Measurements from ENCODE around the gene ZNF469.

Gene ZNF469

DNA sequence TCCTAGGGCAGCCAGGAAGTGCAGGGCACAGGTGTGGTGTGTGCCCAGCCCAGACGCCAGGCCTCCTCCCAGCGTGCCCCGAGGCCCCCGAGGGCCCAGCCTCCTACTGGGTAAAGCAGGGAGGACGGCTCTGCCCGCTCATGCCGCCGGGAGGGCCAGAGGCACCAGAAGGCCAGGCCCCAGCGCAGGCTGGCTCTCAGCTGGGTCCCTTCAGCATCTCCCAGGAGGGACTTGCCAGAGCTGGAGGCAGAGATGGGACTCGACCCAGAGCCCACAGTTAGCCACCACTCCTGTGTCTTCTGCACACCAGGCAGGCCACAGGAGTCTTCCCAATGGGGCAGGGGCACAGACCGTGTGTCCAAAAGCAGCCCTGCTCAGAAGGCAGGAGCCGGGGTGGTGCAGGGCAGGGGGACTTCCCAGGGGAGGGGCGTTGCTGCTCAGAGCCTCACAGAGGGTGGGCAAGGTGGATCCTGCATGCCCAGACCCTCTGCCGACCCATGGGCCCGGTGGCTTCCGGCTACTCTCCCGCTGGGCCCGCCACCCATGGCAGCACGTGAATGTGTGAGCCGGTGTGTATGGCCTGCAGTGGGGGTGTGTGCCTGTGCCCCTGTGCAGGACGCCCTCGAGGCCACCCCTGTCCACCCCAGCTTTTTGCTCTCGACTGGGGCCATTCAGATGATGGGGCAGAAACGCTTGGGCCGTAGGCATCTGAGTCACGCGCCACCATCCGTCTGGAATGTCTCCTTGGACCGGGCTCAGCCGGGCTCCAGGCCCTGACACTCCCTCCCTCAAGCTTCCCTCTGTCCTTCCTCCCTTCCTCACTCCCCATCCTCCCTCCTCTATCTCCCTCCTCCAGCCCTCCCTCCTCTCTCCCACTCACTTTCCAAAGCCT lies 5.7 kb upstream of the ZNF469 start:
- no peak for DNase-seq (ENCODE audit: low read depth in 2 of 2)

DNA sequence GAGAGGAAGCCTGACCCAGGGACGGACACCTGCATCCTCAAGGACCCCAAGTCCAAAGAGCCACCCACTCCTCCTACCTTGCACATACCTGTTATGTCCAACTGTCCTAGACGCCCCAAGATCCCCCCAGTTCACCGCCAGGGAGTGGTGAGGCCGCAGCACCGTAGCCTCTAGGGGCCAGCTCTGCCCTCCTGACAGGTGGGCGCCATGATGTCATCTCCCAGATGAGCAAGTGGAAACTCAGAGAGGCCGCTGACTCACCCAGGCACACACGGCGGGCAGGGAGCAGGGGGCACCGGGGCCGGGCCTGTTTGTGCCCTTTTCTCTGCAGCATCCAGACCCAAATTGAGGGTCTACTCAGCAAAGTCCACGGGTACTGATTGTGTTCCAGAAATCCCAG lies 4.8 kb upstream of the ZNF469 start:
- no peak for DNase-seq (ENCODE audit: low read depth in 2 of 2)

DNA sequence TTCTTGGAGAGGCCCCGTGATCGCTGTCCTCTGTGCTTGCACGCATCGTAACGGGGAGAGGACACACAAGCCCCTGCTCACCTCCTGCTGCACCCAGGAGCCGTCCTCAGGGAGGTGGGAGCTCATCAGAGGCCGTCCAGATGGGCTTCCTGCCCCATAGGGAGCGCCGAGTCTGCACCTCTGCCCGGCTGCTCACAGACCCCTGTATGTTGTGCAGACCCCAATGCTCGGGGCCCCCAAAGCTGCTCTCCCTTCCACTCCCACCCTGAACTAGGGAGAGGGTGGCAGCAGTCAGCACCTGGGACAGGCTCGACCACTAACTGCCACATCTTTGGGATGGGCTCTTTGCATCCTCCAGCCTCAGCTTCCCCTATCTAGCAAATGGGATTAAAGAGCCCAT lies 4.4 kb upstream of the ZNF469 start:
- DNase-seq (ENCODE audit: low read depth in 2 of 2), result no peak

DNA sequence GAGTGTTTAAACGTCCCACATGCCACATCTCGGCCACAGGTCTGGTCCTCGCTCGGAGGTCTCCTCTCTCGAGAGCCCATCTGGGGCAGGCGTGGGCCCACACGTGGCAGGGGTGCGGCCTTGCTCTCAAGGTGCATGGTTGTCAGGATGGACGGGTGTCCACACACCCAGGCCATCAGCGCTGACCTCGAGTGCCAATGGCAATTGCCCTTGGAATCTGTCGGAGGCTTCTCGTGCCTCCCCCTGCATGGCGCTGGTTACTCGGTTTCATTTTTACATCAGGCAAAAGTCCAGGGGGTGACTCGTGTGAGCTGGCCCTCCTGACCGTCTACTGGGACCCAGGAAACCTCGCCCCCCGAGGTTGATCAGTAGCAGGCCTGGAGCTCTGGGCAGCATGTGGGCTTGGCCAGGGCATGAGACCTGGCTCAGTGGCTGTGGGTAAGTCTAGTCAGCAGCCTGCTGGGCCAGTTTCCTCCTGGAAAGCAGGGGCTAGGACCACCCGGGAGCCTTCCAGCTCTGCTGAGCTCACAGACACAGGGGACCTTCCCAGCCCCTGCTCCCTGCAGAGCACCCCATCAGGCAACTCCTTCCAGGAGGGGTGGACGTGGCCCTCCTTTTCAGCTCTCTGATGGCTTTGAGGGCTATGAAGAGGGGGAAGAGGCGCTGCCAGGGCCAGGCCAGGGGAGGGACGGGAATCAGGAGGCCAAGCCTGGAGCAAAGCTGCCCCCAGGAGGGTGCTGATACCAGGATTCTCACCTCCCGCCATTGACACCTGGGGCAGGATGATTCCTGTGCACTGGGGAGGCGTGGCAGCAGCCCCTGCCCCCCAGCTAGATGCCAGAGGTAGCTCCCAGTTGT lies 3.7 kb upstream of the ZNF469 start:
- no peak for DNase-seq (ENCODE audit: low read depth in 2 of 2)

DNA sequence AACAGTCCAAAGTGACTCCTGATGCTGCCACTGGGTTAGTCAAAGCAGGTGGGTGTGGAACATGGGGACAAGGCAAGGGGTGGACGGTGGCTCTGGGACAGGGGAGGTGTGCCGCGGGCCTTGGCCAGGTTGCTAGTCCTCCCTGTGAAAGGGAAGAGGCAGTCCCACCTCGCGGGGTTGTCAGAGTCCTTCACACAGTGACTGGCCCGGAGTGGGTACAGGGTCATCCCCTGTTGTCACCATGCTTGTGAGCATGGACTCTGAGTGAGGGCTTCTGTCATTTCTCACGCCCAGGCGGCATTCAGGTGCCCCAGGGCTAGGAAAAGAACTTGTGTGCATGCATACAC lies 3.1 kb upstream of the ZNF469 start:
- no peak for DNase-seq (ENCODE audit: low read depth in 2 of 2)

DNA sequence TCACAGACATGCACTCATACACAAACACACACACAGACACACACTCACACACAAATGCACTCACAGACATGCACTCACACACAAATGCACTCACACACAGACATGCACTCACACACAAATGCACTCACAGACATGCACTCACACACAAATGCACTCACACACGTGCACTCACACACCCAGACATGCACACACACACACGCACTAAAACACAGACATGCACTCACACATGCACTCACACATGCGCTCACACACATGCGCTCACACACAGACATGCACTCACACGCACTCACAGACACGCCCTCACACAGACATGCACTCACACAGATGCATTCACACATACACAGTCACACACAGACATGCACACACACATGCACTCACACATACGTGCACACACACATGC lies 2.7 kb upstream of the ZNF469 start:
- no peak for DNase-seq (ENCODE audit: low read depth in 2 of 2)

DNA sequence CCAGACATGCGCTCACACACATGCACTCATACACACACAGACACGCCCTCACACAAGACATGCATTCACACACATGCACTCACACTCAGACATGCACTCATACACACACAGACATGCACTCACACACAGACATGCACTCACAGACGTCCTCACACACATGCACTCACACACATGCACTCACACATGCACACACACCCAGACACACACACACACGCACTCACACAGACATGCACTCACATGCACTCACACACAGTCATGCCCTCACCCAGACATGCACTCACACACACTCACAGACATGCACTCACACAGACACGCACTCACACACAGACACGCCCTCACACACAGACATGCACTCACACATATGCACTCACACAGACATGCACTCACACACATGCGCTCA lies 2.1 kb upstream of the ZNF469 start:
- no peak for DNase-seq (ENCODE audit: low read depth in 2 of 2)

DNA sequence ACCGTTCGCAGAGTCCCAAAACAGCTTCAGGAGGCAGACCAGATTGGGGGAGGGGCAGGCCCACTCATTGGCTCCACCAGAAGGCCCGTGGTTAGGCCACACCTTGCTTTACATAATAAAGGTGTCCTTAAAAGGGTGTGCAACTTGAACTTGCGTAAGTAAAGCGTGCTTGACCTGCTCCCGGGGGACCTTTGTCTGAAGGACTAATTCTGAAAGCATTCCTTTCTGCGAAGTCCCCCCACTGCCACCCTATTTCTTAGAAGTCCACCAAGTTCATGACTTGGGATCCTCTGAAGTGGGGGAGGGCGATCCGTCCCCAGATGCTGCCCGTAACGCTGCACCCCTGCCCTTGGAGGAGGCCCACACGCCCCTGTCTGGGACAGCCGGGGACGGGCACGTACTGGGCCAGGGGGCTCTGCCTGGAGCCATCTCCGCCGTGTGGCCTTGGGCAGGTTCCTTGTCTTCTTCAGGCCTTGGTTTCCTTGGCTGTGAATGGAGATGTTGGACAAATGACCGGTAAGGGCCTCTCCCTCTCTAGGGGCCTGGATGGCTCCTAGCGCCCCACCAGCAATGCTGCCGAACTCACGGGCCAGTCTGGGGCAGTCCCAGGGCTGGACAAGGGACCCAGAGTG lies 823 bp upstream of the ZNF469 start:
- DNase-seq (ENCODE audit: low read depth in 2 of 2), result no peak

DNA sequence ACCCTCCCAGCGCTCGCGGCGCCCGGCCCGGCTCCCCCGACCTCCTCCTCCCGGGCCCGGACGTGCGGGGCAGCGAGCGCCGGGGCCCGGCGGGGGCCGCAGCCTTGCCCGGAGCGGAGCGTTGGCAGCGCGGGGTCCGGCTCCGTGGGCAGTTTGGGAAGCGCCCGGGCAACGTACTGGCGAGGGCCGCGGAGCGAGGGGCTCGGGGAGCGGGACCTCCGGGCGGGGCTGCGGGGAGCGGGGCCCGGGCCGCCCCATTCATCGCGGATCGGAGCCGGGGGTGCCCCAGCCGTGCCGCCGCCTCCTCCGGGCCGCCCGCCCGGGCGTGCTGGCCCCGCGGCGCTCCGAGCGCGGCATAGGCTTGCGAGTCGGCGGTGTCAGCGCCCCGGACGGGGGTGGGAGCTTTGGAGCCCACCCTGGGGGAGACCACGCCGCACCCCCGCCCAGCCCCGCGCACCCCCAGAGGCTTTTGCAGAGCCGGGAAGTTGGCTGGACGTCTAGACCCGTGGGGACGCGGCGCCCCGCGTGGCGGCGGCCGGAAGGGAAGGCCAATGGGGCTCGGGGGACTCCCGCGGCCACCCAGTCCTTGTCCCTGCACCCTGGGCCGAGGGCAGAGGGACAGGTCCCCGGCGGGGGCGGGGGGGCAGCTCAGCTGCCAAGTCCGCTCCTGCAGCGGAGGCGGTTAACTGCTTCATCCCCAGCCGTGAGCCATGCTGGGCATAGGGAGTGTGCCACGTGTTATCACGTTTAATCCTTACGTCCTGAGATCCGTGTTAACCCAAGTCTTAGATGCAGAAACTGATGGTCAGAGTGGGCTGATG lies 852 bp downstream of the ZNF469 start:
- DNase-seq (ENCODE audit: low read depth in 2 of 2), result no peak

DNA sequence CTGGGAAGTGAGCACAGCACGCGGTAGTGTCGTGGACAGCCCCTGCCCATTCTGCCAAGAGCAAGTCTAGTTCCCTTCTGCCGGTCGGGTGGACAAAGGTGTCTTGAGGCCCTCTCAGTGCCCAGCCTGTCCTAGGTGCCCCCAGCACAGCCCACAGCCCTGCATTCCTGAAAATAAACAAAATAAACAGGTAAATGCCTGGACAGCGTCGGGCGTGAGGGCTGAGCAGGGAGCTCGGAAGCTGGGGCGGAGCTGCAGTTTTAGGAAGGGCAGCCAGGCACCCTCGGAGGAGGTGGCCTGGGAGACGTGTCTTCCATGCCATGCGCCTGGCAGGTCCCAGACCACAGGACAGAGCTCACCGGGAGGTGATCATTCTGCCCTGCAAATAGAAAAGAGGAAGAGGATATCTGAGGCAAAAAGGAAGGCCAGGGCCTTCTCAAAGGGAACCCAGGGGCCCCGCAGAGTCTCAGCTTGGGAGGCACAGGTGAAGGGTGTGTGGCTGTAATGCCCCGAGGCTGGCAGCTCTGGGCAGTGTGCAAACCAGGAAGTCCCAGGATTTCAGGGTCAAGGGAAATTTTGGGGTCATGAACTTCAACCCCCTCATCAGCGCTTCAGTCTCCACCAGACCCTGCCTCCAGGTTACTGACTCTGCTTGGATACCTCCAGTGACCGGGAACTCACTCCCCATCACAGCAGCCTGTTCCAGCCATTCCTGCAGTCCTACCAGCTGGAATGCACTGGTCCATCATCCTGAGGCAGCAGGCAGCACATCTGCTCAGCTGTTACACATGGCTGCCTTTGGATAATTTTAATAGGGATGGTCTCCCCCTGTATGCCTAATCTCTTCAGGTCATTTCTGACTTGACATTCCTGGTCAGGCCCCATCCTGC lies 1.7 kb downstream of the ZNF469 start:
- DNase-seq (ENCODE audit: low read depth in 2 of 2), result no peak

DNA sequence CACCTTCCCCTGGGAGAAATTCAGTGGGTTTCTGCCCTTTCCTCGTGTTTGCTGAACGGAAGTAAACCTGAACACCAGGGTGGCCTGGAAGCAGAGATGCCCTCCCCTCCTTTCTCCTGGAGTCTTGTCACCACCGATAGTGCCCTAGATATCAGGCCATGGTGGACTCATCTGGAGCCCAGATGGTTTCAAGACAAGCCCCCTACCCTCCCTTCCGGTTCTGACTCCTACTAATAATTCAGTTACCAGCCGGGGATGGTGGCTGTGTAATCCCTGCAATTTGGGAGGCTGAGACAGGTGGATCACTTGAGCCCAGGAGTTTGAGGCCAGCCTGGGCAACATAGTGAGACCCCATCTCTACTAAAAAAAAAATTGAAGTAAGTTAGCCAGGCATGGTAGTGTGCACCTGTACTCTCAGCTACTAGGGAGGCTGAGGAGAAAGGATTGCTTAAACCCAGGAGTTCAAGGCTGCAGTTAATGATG lies 2.4 kb downstream of the ZNF469 start:
- DNase-seq (ENCODE audit: low read depth in 2 of 2), result no peak

DNA sequence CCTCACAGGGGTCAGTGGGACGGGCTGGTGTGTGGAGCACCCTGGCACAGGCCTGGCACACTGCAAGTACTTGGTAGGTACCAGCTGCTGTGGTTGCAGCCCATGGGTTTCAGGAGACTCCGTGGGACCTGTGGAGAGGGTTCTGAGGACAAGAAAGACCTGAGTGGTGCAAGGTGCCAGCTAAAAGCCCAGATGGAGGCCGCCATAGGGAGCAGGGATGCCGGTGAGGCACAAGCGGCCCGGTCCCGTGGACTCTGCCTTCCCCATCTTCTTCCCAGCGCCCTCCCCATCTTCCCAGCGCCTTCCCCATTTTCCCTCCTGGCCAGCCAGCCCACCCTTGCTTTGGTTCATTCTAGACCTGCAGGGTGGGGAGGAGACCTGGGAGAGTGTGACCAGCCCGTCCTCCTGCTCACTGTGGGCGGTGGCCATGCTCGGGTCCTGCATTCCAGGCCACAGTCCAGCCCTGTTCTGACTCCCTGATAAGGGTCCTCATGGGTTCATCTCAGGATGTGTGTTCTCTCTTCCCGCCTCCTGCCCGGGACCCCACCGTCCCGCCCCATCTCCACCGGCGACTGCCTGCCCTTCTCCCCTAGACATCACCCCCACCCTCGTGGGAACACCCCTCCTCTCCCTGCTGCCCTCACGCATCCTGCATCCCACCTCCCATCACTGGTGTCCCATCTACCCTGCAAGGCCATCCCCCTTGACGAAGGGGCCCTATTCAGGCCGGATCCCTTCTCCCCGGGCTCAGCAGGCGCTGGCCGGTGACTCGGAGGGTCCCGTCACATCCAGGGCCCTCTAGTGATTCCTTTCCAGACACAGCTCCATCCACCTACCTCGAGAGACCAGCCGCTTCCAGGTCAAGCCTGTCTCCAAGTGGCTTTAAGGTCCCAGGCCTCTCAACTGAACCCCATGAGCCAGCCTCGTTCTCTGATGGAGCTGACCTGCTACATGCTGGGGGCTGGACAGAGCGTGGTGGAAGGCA lies 3.4 kb downstream of the ZNF469 start:
- no peak for DNase-seq (ENCODE audit: low read depth in 2 of 2)

DNA sequence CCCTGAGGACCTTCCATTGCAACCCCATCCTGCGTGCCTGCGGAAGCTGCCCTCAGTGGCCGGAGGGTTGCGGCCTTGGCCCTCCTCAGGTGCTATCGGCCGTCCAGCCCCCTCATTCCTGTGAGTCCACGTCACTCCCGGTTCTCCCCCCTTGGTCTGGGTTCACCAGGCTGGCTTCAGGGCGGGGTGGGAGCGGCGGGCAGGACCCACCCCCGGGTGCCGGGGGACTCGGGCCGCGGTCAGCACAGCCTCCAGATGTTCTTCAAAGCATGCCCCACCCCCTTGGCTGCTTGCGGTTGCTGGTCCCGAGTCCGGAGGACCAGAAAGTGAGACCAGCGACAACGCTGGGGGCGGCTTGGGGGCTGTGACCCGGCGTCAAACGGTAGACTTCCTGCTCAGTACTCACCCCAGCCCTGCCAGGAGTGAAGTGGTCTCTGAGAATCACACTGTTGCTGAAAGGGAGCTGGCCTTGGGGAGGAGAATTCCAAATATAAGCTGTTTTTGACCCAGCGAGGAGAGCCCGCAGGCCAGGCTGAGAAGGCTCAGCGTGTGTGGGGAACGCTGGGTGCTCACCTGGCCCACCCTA lies 4.5 kb downstream of the ZNF469 start:
- no peak for DNase-seq (ENCODE audit: low read depth in 2 of 2)

DNA sequence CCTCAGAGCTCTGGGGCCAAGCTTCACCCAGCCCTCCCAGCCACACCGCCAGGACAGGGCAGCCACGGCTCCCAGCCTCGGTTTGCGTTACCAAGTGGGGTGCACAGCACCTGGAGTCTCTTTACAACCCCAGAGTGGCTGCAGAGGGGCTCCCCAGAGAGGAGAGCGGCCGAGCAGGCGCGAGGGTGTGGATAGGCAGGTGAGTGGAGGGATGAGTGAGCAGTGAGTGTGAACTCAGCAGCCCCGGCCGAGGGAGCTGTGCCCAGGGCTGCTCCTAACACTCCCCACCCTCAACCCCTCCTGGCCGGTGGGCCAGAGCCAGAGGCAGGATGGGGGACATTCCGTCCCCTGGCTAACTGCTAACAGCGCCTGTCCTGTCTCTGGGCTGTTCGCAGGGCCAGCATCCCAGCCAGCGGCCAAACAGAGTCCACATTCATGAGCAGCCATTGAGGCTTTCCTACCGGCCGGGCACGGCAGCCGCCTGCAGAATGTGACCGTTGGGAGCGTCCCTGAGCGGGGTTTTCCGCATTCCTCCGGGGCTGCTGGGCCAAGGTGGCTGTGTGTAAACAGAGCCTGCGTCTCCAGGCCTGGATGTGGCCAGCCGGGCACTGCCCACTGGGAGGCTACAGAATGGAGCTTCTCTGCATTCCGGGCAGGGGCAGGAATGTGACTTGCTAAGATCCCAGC lies 5.3 kb downstream of the ZNF469 start:
- no peak for DNase-seq (ENCODE audit: low read depth in 2 of 2)

DNA sequence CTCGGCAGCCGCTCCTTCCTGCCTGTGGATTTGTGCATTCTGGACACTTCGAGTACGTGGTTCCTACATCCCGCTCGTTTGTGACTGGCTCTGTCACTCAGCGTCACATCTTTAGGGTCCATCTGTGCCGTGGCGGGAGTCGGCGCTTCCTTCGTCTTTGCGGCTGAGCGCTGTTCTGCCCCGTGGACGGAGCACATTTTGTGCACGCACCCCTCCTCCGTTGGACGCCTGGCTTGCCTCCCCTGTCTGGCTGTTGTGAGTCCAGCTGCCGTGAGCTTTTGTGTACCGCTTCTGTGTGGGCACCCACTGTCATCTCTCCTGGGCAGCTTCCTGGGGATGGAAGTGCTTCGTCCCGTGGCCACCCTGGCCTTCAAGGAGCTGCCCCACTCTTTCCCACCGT lies 6.4 kb downstream of the ZNF469 start:
- DNase-seq (ENCODE audit: low read depth in 2 of 2), result no peak

DNA sequence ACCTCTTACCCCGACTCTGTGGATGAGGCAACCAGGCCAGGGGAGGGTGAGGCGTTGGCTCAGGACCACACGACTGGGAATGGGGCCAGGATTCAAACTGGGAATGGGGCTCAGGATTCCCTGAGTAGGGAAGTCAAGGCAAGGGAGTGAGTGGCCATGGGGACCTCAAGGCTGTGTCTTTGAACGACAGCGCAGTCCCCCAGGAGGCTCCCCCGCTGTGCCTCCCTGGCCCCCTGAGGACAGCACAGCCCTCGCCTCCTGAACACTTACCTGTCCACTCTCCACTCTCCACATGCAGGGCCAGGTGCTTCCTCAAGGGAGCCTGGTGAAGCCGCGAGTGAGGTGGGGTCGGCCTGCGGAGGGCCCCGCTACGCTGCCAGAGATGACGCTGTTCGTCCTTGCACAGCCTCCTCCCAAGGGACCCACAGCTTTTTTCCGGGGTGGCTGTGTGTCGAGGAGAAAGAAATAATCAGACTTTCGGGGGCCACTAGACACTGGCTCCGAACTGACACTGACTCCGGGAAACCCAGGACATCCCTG lies 6.9 kb downstream of the ZNF469 start:
- DNase-seq (ENCODE audit: low read depth in 2 of 2), result no peak

DNA sequence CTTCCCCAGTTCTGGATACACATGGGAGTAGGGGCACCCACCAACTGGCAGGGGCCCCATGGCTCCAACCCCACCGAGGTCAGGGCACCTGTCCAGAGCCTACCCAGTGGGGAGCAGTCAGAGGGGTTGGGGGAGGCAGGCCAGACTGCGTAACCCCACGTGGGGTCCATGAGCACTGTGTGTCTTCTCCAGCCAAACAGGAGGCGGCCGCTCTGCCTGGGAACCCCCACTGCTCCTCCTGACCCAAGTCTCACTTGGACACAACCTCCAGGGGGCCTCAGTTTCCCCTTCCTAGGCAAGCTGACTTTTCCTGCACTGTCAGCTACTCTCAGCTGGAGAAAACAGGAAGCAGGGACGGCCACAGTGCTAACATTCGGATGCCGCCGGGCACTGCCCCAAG lies 7.5 kb downstream of the ZNF469 start:
- no peak for DNase-seq (ENCODE audit: low read depth in 2 of 2)

DNA sequence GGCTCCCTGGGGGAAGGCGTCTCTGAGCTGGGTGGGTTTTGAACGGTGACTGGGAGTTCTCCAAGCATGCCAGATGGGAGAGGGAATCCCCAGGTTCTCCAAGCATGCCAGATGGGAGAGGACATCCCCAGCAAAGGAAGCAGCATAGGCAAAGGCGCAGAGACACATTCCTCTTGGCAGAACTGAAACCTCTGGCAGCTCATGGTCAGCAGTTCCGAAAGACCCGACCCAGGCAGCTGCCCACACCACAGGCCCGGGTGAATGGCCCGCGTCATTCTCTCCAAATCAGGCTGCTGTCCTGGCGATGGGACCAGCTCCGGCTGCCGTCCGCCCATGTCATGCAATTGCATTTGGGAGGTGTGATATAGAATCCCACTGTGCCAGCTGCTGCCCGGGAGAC lies 8.0 kb downstream of the ZNF469 start:
- no peak for DNase-seq (ENCODE audit: low read depth in 2 of 2)

Measured in stimulated activated CD4-positive, alpha-beta T cell treated with anti-CD3 and anti-CD28 coated beads, Interleukin-1b, Interleukin-23, amount 100 ng/mL, for 4 hours (primary cell).